T-helper 9 cell (primary cell): ENCODE data around the gene BSN.

Source experiments
- DNase-seq: peaks from one replicate; pipeline ENCODE4 v3.0.0-alpha.2; 2020

The BSN gene

DNA sequence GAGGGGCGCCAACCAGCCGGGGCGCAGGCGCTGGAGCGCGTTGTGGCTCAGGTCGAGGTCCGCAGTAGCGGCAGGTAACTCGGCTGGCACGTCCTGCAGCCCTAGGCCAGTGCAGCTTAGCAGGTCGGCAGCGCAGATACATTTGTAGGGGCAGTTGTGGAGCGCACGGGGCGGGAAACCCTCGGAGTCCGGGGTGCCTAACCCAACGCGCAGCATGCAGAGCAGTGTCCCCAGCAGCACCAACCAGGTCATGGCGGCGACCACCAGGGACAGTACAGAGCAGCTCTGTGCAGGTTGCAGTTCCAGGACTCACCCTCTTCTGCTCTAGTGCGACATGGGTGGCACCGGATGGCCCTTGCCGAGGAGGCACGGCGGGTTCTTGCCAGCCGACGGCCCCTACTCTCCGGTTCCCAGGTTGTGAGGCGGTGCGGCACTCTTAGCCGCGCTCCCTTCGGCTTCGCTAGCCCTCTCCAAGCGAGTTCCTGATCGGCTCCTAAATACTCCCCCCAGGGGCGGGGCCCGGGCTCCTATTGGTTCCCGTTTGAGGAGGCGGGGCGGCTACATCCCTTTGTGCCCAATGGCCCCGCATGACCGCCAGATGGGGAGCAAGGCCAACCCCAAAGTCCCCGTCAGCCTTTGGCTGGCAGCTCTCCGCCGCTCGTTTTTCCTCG, 165.1 kb downstream of the BSN start, which contains the start of gene AMIGO3:
Gene AMIGO3 (minus strand): TSS at position 471 of the 671 bp plus-strand sequence. CDS start 219 bp downstream, at position 252.
- peak; percentile 87 for DNase-seq
